GM21737 (cell line): Measurements from ENCODE around the gene ELOVL7.
"Not testable (repeated sequence)": the region's sequence is repeated elsewhere in the genome, so short reads cannot be mapped to it uniquely, and the experiment has no call there.

Experiments used
- ATAC-seq: cut with Tn5 transposase; IDR thresholded peaks from one replicate; pipeline ENCODE4 v1.9.1; 2021; ENCODE audit warnings: mild to moderate bottlenecking, moderate library complexity; ENCODE audit not compliant: unreplicated experiment

ELOVL7 gene

GRCh38 chr5:60797482-60798153 lies 46.5 kb downstream of the ELOVL7 start:
- no peak for ATAC-seq

GRCh38 chr5:60795424-60795950 lies 48.6 kb downstream of the ELOVL7 start:
- not testable (repeated sequence) for ATAC-seq

GRCh38 chr5:60794691-60795090 lies 49.4 kb downstream of the ELOVL7 start:
- no peak for ATAC-seq

- no peak for ATAC-seq
These were observed 51.6 kb downstream of the ELOVL7 start for GRCh38 chr5:60792438-60792837.

GRCh38 chr5:60789551-60789950 lies 54.5 kb downstream of the ELOVL7 start:
- no peak for ATAC-seq

- ATAC-seq, result no peak
These were observed 55.1 kb downstream of the ELOVL7 start for GRCh38 chr5:60788863-60789513.

GRCh38 chr5:60779466-60779865 lies 64.6 kb downstream of the ELOVL7 start:
- no peak for ATAC-seq

GRCh38 chr5:60776343-60776742 lies 67.7 kb downstream of the ELOVL7 start:
- ATAC-seq, result no peak

GRCh38 chr5:60765019-60765709 lies 78.9 kb downstream of the ELOVL7 start:
- ATAC-seq, result no peak

- ATAC-seq, result no peak
These were observed 81.0 kb downstream of the ELOVL7 start for GRCh38 chr5:60763061-60763460.

GRCh38 chr5:60754495-60754894 lies 89.6 kb downstream of the ELOVL7 start:
- ATAC-seq, result no peak

GRCh38 chr5:60744682-60745081 lies 99.4 kb downstream of the ELOVL7 start:
- ATAC-seq, result no peak

- no peak for ATAC-seq
These were observed 100.4 kb downstream of the ELOVL7 start for GRCh38 chr5:60743511-60744314.

GRCh38 chr5:60740322-60740721 lies 103.7 kb downstream of the ELOVL7 start:
- ATAC-seq, result no peak

GRCh38 chr5:60738933-60739332 lies 105.1 kb downstream of the ELOVL7 start:
- no peak for ATAC-seq

GRCh38 chr5:60738461-60738860 lies 105.6 kb downstream of the ELOVL7 start:
- ATAC-seq, result no peak

GRCh38 chr5:60730858-60731257 lies 113.2 kb downstream of the ELOVL7 start:
- ATAC-seq, result not testable (repeated sequence)

GRCh38 chr5:60727033-60727679 lies 116.9 kb downstream of the ELOVL7 start:
- no peak for ATAC-seq

GRCh38 chr5:60724126-60724525 lies 119.9 kb downstream of the ELOVL7 start:
- no peak for ATAC-seq

GRCh38 chr5:60722416-60722815 lies 121.7 kb downstream of the ELOVL7 start:
- no peak for ATAC-seq
